SK-N-SH treated with all-trans-retinoic acid at 6 μM for 48 hours (cell line): ENCODE results near the gene TBC1D3H.
"Not testable (repeated sequence)": the region's sequence is repeated elsewhere in the genome, so short reads cannot be mapped to it uniquely, and the experiment has no call there.

Source experiments
- ATAC-seq: fragments of 200-7000 bp; cut with Tn5 transposase; 3 replicates; pipeline ENCODE4 v1.9.1; 2020; ENCODE audit warnings: mild to moderate bottlenecking, moderate library complexity

Gene TBC1D3H

DNA sequence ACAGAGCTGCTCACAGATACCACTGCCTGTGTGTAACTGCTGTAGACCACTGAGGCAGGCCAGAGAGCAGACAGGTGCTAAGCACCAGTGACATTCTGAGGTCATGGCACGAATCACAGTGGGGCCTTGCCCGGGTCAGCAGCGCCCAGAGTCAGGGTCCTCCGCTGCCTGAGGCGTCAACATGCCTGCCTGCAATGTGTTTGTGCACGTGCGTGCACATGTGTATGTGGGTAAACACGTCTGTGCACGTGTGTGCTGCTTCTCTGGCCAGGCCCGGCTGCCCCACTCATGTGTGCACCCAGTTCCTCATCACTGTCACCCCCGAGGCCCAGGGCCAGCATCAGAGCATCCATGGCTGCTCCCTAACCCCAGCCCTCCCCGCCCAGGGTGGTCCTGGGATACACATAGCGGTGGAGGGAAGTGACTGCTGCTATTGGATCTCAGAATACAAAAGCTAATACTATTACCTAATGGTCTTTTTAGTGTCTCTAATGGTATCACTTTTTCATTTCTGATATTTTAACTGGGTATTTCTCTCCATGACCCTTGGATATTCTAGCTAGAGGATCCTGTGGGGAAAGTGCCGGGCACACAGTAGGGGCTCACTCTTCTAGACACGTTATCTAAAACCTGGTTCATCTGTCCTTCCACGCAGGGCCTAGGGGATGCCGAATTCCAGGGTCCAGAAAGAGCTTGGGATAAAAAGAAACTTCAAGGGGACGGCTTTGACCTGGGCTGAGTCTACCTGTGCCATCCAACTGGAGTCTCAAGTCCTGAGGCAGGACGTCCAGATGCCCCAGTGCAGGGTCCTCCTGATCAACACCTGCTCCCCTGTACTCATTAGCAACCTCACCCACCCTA lies at the start of gene TBC1D3H:
TBC1D3H (minus strand) TSS at position 51 of the 861 bp plus-strand sequence. CDS start 1,540 bp downstream, outside the sequence.
- not testable (repeated sequence) for ATAC-seq

- not testable (repeated sequence) for ATAC-seq
Observed at GRCh38 chr17:36428891-36429290, 40.7 kb upstream of the TBC1D3H start.

DNA sequence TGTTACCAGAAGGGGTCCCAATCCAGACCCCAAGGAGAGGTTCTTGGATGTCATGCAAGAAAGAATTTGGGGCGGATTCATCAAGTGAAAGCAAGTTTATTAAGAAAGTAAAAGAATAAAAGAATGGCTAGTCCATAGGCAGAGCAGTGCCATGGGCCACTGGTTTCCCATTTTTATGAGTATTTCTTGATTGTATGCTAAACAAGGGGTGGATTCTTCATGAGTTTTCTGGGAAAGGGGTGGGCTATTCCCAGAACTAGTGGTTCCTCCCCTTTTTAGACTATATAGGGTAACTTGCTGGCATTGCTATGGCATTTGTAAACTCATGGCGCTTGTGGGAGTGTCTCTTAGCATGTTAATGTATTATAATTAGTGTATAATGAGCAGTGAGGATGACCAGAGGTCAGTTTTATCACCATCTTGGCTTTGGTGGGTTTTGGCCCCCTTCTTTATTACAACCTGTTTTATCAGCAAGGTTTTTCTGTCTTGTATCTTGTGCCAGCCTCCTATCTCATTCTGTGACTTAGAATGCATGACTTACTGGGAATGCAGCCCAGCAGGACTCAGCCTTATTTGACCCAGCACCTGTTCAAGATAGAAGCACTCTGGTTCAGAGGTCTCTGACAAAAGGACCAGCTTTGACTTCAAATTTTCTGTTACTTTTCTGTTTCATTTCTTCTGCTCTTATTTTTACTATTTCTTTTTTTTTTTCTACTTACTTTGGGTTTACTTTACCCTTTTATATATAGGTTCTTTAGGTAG lies 27.1 kb upstream of the TBC1D3H start:
- not testable (repeated sequence) for ATAC-seq

- not testable (repeated sequence) for ATAC-seq
Observed at GRCh38 chr17:36390943-36391645, 2.9 kb upstream of the TBC1D3H start.

GRCh38 chr17:36375938-36376337 lies 12.3 kb downstream of the TBC1D3H start:
- ATAC-seq = not testable (repeated sequence)

- not testable (repeated sequence) for ATAC-seq
Observed at GRCh38 chr17:36362496-36362895, 25.7 kb downstream of the TBC1D3H start.
